Measurements from ENCODE around the gene PTGDR2. TPM values are rescaled to one million over a fixed set of nuclear protein-coding genes. Genes with fewer than 3 reads are reported as not detected.

Gene PTGDR2
- not detected in 2 replicates for total RNA-seq (2014; rRNA removed; shearing (Covaris generic))
- polyA plus RNA-seq (2015; cell fraction: cytosol; rRNA removed): not detected in 2 replicates
- polyA plus RNA-seq (2015; cell fraction: nucleus; rRNA removed): not detected in 2 replicates

DNA sequence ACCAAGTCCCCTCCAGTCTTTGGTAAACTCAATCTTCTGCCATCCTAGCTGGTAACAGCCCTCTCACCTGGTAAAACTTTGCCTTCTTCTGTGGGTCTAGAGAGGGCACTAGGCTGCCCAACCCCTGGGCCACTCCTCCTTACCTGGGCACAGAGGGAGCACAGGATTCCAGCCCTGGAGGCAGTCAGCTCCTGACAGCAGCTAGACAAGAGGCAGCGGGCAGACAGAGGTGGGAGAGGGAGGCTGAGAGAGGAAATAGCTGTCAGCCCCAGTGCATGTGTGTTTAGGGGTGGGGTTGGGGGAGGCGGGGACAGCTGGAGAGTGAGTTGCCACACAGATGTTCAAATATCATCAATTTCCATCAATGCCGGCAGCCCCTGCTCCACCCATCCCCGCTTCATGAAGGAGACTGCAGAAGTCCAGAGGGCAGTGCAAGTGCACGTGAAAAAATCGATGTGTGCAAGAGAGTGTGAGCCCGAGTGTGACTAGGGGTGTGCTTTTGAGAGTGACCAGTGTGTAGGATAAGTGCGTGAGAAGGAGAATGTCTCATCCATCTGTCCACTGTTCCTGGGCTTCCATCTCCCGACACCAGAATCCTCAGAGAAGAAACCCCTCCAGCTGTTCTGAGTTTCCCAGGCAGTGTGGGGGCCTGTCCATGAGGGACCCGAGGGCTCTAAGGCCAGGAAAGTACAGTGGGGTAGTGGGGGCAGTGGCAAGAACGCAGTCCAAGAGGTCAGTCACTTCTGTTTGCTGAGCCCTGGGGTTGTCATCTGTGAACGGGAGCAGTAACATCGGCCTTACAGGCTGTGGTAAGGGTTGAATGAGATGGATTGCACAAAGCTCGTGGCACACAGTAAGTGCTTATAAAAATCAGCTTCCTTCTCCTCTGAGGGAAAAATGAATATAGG, at the start of gene PTGDR2:
Gene PTGDR2, minus strand, starts transcription at position 225 of the 908 bp plus-strand sequence. CDS start 2,228 bp downstream, outside the sequence.
- no peak for DNase-seq (ENCODE audit: low read depth, low spot score)
- in situ Hi-C loops (cut with HindIII; ENCODE audit: low pct_unique_long_range_greater_than_20kb, low sequenced_read_pairs): no loop called here

DNA sequence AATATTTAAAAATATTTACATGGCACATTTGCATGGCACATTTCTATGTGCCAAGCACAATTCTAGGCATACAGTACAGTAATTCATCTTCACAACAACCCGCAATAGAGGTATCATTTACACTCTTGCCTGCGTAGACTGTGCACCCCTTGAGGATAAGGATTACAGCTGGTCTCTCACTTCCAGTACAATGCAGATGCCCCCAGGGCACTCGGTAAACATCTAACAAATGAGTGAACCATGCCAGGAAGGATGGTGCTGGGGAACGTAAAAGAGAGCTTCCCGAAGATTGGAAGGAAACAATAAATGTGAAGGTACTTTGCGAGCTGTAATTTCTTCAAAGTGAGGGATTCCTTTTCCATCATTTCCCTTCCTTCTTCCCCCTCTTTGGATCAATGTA, 49.3 kb upstream of the PTGDR2 start:
- DNase-seq (ENCODE audit: low read depth, low spot score): no peak
- in situ Hi-C loops (cut with HindIII; ENCODE audit: low pct_unique_long_range_greater_than_20kb, low sequenced_read_pairs): no loop called here

DNA sequence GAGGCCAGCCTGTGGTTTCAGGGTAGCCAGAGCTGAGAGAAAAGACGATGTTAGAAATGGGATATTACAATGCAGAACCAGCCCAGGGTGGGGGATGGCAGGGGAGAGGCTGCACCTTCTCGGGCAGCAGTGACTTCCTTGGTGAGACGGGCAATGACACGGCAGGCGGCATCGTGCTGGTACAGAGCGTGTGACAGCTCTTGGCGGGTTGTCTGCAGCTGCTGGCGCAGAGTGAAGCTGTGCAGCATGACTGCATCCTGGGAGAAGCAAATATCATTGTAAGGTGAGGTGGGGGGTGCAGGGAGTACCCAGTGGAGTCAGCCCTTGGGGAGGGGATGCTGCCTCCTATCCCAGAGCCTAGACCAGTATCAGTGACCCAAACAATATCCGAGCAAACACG, 46.9 kb upstream of the PTGDR2 start:
- in situ Hi-C loops (cut with HindIII; ENCODE audit: low pct_unique_long_range_greater_than_20kb, low sequenced_read_pairs): no loop called here

DNA sequence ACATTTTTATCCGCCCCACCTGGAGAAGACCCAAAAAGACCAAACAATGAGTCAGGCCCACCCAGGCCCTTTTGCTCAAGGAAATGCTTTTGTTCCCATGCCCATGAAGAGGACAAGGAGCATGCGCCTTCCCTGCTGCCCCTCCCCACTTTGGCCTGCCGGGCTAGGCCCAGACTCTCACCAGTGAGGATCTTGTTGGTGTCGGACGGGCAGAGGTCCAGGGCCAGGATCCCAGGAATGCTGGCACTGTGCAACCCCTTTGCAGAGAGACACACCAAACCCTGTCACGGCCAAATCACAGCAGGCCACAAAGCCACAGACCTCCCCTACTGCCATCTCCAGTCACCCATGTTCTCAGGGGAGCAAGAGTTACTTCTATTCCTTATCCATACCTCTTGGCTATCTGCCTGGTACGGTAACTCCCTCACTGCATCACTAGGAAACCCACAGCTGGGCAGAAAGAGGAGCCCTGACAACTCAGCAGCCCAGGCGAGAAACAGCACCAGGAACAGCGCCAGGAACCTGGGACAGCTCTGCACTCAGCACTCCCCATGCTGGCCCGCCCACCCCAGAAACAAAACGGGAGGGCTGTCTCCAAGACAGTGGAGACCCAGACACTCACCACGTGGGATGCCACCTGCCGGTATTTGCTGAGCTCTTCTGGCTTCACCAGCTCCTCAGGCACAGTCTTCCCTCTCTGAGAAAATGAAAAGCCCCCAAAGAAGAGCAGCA, 45.1 kb upstream of the PTGDR2 start:
- in situ Hi-C loops (cut with HindIII; ENCODE audit: low pct_unique_long_range_greater_than_20kb, low sequenced_read_pairs): no loop called here
- no peak for DNase-seq (ENCODE audit: low read depth, low spot score)

More for the DNA sequence above, 46.9 kb upstream of the PTGDR2 start:
- DNase-seq (ENCODE audit: low read depth, low spot score): no peak

DNA sequence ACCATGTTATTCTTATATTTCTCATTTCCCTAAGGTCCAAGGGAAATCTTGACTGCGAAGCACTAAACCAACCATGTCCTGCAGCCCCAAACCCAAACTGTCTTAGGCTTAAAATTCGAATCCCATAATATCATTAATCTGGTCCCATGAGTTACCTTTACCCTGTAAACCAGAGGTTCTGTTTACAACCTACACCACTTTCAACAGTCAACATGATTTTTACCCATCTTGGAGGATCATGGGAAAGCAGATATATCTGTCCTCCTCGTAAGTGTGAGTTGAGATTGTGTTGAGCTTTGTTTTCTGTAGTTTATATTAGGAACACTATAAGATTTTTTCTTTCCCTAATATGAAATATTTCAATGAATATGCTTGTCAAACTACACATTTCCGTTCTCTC, 44.2 kb upstream of the PTGDR2 start:
- DNase-seq (ENCODE audit: low read depth, low spot score): no peak
- in situ Hi-C loops (cut with HindIII; ENCODE audit: low pct_unique_long_range_greater_than_20kb, low sequenced_read_pairs): no loop called here

DNA sequence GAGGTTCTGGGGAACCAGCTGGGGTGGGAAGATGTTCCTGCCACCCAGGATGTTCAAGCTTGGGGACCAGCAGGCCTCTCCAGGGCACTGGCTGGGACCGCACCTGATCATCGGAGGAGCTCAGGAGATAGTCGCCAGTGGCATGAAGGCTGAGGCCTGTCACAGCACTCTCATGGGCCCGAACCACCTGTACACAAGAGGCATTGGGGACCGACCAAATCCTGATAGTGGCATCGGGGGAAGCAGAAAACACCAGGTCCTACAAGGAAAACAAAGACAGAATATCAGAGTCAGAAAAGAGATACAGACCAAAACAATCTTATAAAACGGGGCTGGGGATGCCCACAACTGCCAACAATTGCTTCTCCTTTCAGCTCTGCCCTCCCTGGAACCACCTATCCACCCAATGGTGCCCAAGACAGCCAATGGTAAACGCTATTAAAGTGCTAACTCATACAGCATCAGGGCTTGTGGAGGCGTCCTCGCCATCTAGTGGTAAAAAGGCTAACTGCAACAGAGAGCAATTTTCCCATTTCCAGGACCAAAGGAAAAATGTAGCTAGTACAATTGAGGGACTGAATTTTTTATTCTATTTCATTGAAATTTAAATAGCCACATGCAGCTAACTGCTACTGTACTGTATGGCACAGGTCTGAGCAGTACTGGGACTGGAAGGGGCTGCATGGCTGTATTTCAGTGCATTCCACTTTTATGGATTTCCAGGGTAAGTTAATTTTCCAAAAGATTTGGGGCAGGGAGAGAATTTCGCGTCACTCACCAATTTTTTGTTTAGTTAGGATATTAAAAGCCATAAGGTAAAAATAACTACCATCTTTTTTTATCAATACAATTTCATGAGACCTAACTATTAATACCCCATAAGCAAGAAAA, 43.5 kb upstream of the PTGDR2 start:
- in situ Hi-C loops (cut with HindIII; ENCODE audit: low pct_unique_long_range_greater_than_20kb, low sequenced_read_pairs): no loop called here
- DNase-seq (ENCODE audit: low read depth, low spot score): peak; percentile 80

DNA sequence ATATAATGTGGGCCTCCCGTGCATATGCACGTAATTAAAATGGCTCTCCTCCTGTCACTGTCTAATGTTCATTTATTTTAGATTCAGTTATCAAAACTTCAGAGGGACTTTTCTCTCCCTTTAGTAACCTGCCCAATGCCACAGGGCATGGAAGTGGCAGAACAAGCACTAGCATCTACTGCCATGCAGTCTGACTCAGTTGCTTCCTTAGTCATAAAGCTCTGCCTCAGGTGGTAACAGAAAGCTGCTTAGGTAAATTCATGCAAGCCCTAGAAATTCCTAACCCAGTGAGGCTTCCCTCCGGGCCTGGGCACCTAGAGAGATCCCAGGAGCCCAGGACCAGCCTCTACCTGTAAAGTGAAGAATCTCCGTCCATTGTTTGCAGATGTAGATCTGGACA, 41.7 kb upstream of the PTGDR2 start:
- in situ Hi-C loops (cut with HindIII; ENCODE audit: low pct_unique_long_range_greater_than_20kb, low sequenced_read_pairs): no loop called here
- no peak for DNase-seq (ENCODE audit: low read depth, low spot score)

DNA sequence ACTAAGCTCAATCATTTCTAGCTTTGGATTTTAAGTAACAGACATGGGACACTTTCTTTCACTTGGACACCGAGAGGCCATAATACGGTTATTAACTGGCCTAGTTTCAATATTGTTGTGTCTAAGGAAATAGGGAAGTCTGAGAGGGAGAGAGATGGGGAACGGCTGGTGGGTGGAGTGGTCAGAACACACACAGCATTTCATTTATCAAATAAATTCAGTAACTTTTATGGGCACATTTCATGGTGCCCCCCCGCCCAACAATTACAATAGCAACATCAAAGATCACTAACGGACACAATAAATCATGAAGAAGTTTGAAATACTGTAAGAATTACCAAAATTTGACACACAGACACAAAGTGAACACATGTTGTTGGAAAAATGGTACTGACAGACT, 39.9 kb upstream of the PTGDR2 start:
- in situ Hi-C loops (cut with HindIII; ENCODE audit: low pct_unique_long_range_greater_than_20kb, low sequenced_read_pairs): no loop called here
- no peak for DNase-seq (ENCODE audit: low read depth, low spot score)

DNA sequence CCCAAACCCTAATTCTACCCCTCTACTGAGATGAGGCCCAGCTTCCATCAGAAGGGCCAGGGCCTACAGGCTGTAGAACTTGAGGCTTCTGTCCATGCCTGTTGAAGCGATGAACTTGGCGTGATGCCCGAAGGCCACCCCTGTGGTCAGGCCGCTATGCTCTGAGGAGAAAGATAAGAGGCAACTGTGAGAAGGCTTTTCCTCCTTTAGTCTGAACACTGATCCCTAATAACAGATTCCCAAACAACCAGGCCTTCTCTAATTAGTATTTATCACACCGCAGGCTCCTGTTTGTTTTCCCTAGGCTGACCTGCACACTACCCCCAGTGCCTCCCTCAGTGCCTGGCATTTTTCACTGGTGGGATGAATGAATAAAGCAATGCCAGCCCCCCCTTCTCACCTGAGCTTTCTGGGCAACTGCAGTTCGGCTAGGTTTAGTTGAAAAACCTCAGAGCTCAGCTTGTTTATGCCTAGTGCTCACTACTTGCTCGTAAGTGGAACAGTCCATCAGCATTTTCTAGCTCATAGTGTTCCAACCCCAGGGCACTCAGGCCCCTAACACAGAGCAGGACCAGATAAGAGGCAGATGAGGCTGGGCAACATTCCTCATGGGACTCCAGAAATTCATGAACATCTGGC, 35.5 kb upstream of the PTGDR2 start:
- DNase-seq (ENCODE audit: low read depth, low spot score): no peak
- in situ Hi-C loops (cut with HindIII; ENCODE audit: low pct_unique_long_range_greater_than_20kb, low sequenced_read_pairs): no loop called here

DNA sequence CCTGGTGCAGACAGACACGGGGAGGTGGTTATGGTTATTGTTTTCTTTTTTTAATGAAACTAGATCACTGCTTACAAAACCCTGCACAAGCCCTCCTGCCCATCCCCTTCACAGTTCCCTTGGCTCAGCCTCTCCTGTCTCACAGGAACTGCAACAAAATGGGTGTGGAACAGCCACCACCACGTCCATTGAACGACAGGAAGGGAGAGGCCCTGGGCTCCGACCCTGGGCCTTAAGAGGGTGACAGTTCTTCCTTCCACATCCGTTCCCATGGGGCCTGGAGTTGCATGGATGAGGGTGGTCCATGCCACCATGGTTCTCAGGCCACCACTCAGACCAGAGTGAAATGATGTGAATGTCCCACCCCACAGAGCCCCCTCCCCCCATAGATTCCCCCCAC, 34.9 kb upstream of the PTGDR2 start:
- in situ Hi-C loops (cut with HindIII; ENCODE audit: low pct_unique_long_range_greater_than_20kb, low sequenced_read_pairs): no loop called here
- DNase-seq (ENCODE audit: low read depth, low spot score): no peak

DNA sequence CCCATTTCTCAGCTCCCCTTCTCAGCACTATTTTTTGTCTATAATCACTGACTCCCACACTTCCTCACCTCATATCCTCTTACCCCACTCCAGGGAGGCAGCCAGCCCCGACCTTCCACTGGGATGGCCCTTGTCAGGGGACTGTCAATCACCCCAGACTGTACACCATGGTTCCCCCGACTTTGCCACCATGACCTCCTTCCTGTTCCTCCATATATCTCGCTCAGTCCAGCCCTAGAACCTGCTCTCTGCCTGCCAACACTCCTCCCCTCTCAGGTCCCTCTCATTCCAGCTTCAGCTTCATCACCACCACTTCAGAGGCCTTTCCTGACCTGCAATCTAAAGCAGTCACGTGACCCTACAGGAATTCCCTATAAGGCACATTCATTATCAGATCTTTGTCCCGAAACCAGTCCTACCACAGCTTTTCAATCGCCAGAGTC, 34.1 kb upstream of the PTGDR2 start:
- in situ Hi-C loops (cut with HindIII; ENCODE audit: low pct_unique_long_range_greater_than_20kb, low sequenced_read_pairs): no loop called here
- no peak for DNase-seq (ENCODE audit: low read depth, low spot score)

DNA sequence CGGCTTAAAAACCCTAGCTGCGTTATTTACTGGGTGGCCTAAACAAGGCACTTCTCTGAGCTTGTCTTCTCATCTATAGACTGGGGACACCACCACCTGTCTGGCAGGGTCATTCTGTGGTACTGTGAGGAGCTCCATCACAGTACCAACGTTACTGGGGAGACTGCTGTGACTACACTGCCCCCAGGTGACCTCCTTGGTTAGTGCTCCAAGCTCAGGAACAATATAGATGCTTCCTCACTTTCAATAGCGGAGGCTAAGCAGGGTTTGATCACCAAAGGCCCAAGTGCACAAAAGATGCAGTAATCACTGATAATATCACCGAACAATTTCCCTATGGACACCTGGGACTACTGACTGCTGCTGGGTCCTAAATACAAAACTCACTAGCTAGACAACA, 31.8 kb upstream of the PTGDR2 start:
- in situ Hi-C loops (cut with HindIII; ENCODE audit: low pct_unique_long_range_greater_than_20kb, low sequenced_read_pairs): no loop called here
- peak; percentile 62 for DNase-seq (ENCODE audit: low read depth, low spot score)

DNA sequence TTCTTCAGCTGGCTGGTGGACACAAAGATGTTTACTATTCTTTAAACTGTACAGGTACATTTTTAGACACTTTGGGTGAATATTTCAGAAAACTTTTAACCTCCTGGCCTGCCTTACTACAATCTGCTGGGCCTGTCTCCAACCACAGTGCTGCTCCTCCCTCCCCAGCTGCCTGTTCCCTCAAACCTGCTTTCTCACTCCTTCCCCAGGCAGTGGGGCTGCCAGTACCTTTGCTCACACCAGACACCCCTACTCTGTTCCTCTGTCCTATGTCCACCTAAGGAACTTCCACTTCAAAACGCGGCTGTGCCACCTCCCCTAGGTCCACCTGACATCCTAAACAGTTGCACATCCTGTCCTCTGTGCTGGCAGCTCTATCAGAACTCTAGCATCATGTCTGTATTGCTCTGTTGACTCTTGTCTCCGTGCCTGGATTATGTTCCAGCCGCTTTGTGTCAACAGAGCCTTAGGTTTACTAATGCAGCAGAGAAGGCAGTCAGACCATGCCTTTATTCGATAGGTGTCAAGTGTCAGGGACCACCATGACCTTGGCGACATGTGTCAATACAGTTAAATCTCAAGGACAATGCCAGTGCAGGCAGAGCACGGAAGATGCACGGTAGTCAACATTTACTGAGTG, 25.0 kb upstream of the PTGDR2 start:
- no peak for DNase-seq (ENCODE audit: low read depth, low spot score)
- in situ Hi-C loops (cut with HindIII; ENCODE audit: low pct_unique_long_range_greater_than_20kb, low sequenced_read_pairs): no loop called here

DNA sequence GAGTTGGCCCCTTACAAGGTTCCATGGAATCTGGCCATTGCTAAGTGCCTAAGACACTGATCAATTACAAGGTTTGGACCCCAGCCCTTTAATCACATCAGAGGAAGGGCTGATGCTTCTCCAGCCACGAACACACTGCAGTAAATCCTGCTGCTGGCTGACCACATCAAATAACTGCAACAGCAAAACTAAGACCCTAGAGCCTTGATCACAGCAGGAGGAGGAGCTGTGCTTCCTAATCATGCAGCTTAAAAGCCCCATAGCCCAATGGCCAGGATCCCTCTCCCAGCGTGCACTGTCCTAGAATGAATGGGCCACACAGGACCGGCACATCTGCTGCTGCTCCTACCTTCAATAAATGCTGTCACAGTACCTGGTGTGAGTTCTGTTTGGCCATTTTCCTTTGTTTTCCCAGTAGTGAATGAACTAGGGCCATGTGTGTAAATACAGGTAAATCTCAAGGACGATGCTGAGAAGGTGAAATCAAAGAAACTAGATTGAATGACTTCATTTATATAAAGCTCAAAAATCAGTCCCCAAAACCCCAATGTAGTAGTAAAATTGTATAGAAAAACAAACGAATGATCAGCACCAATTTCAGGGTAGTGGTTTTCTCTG, 24.3 kb upstream of the PTGDR2 start:
- in situ Hi-C loops (cut with HindIII; ENCODE audit: low pct_unique_long_range_greater_than_20kb, low sequenced_read_pairs): no loop called here
- no peak for DNase-seq (ENCODE audit: low read depth, low spot score)

DNA sequence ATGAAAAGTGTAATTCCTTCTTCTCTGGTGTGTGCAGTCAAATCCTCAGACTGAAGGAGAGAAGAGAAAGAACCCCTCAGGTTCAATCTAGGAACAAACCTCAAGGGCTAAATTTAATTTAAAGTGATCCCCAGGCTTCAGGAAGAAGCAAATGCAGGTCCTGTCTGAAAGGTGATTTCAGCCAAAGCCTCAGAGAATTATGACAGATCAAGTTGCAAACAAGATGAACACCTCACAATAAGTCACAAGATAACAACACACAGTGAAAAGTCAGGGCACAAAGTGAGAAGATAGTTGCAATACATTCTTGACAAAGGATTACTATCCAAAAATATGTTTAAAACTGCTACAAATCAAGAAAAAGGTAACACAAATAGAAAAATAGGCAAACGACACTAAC, 23.4 kb upstream of the PTGDR2 start:
- no peak for DNase-seq (ENCODE audit: low read depth, low spot score)
- in situ Hi-C loops (cut with HindIII; ENCODE audit: low pct_unique_long_range_greater_than_20kb, low sequenced_read_pairs): no loop called here

DNA sequence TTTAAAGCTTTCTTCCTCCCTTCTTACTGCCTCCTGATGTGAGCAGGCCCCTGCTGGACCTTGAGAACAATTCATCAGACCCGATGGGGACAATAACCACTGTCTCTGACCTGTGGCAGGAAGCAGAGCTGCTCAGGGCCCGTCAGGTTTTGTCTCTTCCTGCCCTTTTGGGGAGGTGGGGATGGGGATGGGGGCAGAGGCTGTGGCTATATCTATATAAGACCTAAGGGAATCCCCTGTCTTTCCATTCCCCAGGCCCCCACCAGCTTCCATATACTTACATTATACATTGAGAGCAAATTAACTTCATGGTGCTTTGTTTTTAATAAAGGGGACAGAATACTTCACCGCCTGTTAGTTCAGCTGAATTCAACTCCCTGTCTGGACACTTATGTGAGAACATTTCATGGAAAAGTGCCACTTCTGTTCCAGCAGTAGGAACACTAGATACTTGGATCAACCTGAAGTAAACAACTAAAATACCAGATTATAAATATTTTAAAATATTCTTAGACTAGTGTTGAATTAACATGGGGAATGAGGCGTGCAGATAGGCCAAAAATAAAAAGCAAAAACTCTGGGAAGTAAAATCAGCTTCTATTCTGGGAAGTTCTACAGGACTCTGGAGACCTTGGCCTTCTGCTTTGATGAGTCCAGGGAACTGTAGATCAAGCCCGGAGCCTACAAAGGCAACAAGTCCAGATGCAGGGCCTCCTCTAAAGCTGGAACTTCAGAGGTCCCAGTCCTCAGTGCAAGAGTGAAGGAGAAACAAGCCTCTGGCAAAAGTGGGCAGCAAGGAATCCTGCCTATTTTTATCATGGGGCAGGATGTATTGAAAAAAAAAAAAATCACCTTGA, 22.7 kb upstream of the PTGDR2 start:
- DNase-seq (ENCODE audit: low read depth, low spot score): no peak
- in situ Hi-C loops (cut with HindIII; ENCODE audit: low pct_unique_long_range_greater_than_20kb, low sequenced_read_pairs): no loop called here

Data from SK-MEL-5 (cell line).